ENCODE data around the gene ARRDC5. TPM values are rescaled to one million over a fixed set of nuclear protein-coding genes. Genes with fewer than 3 reads are reported as not detected.
A peak's percentile ranks its signal among the peaks of the same experiment; 100 is the strongest.
"Not testable (repeated sequence)": the region's sequence is repeated elsewhere in the genome, so short reads cannot be mapped to it uniquely, and the experiment has no call there.

The ARRDC5 gene
- 1 to 10 TPM; 7.5 to 8.8 TPM for total RNA-seq

DNA sequence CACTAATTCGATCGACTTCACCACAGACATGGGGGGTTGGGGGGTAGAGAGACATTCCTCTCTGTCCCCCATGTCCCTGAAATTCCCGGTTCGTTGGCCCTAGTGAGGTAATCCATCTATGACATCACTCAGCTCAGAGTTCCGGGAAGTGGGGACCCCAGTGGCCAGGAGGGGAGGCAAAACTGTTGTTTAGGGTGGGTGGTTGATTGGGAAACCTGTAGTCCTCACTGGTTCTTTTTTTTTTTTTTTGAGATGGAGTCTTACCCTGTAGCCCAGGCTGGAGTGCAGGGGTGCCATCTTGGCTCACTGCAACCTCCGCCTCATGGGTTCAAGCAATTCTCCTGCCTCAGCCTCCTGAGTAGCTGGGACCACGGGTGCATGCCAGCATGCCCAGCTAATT, at the start of gene ARRDC5:
ARRDC5 (minus strand) TSS at position 101 of the 400 bp plus-strand sequence; CDS start at position 30, 71 bp downstream.
- no peak for DNase-seq
- no peak for ATAC-seq (ENCODE audit: low read depth)
- Mint-ChIP-seq H3K4me1 (no peaks in the 10 kb centered on the region), H3K9me3 (no peaks in the 10 kb centered on the region), H3K27ac (no peak within 1 kb of the TSS), H3K4me3 (no peak within 1 kb of the TSS), H3K36me3 (peaks cover 1% of the 10 kb centered on the region), H3K27me3 (no peaks in the 10 kb centered on the region)
- POLR2A ChIA-PET: no interaction called here

DNA sequence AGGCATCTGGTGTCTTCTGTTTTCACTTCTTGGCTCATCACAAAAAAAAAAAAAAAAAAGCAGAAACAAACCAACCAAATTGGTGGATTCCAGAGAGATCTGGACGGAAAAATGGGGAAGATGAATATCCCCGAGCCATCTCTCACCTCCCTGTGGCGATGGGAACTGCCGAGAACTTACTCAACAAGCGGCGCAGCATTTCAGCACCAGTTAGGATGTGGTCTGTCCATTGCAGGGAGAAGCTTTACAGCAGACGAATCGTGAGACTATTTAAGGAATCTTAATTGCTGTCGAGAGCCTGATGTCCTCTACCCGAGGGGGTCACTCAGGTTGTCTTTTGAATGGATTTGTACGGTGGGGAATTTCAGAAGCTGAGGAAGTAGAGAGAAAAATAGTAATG, 49.0 kb upstream of the ARRDC5 start:
- POLR2A ChIA-PET: no interaction called here
- DNase-seq (no peak), ATAC-seq (ENCODE audit: low read depth) (no peak)
- peaks cover 34% of the 10 kb centered on the region for H3K36me3 Mint-ChIP-seq
- H3K27me3 Mint-ChIP-seq: no peaks in the 10 kb centered on the region
- H3K9me3 Mint-ChIP-seq: no peaks in the 10 kb centered on the region
- H3K4me3 Mint-ChIP-seq: no peak overlapping the region
- H3K27ac Mint-ChIP-seq: no peak overlapping the region
- H3K4me1 Mint-ChIP-seq: no peaks in the 10 kb centered on the region

DNA sequence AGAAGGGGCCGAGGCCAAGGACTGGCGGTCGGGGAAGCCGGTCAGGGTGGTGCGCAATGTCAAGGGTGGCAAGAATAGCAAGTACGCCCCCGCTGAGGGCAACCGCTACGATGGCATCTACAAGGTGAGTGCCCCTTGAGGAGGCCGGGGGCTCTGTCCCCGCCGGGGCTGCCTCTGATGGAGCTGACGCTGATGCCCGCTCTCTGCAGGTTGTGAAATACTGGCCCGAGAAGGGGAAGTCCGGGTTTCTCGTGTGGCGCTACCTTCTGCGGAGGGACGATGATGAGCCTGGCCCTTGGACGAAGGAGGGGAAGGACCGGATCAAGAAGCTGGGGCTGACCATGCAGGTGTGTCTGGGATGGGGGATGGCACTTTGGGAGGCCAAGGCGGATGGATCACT, 48.0 kb upstream of the ARRDC5 start:
- H3K9me3 Mint-ChIP-seq; H3K27me3 Mint-ChIP-seq; H3K4me3 Mint-ChIP-seq; ATAC-seq (ENCODE audit: low read depth); POLR2A ChIA-PET; H3K4me1 Mint-ChIP-seq; H3K27ac Mint-ChIP-seq; DNase-seq: not testable (repeated sequence)
- H3K36me3 Mint-ChIP-seq: peaks cover 38% of the 10 kb centered on the region

DNA sequence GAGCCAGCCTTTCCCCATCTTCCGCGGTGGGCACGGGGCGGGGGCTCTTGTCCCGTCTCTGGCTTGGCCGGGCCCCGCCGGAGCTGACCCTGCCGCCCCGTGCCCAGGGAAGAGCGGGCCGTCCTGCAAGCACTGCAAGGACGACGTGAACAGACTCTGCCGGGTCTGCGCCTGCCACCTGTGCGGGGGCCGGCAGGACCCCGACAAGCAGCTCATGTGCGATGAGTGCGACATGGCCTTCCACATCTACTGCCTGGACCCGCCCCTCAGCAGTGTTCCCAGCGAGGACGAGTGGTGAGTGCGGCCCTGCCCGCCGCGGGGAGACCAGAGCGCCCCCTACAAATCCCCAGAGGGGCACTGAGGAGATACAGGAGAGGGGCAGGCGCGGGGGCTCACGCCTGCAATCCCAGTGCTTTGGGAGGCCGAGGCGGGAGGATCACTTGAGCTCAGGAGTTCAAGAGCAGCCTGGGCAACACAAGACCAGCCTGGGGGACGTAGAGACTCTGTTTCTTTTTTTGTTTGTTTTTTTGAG, 39.0 kb upstream of the ARRDC5 start:
- POLR2A ChIA-PET; ATAC-seq (ENCODE audit: low read depth); H3K27ac Mint-ChIP-seq; H3K27me3 Mint-ChIP-seq; H3K4me1 Mint-ChIP-seq; H3K4me3 Mint-ChIP-seq; DNase-seq; H3K9me3 Mint-ChIP-seq: not testable (repeated sequence)
- peaks cover 20% of the 10 kb centered on the region for H3K36me3 Mint-ChIP-seq

DNA sequence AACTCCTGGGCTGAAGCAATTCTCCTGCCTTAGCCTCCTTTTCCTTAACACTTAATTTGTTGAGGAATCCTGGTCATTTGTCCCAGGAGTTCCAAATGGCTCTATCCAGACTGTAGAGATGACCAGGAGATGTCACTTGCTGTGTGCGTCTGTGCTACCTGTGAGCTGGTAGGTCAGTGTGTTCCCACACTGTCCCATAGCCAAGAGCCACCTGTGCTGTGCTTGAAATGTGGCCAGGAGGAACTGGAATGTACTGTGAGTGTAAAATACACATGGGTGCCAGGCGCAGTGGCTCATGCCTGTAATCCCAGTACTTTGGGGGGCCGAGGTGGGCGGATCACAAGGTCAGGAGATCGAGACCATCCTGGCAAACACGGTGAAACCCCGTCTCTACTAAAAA, 36.8 kb upstream of the ARRDC5 start:
- ATAC-seq (ENCODE audit: low read depth): no peak
- DNase-seq: no peak
- peaks cover 27% of the 10 kb centered on the region for H3K36me3 Mint-ChIP-seq
- no peak overlapping the region for H3K27ac Mint-ChIP-seq
- POLR2A ChIA-PET: no interaction called here
- H3K27me3 Mint-ChIP-seq: no peaks in the 10 kb centered on the region
- H3K4me1 Mint-ChIP-seq: peaks cover 5% of the 10 kb centered on the region
- H3K4me3 Mint-ChIP-seq: no peak overlapping the region
- no peaks in the 10 kb centered on the region for H3K9me3 Mint-ChIP-seq

DNA sequence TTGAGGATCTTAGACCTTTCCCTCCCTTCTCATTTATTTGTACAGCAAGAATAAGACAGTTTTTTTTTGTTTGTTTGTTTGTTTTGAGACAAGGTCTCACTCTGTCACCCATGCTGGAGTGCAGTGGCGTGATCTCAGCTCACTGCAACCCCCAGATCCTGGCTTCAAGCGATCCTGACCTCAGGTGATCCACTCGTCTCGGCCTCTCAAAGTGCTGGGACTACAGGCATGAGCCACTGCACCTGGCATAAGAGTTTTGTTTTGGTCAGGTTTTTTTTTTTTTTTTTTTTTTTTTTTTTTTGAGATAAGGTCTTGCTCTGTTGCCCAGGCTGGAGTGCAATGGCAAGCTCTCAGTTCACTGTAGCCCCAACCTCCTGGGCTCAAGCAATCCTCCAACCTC, 35.8 kb upstream of the ARRDC5 start:
- not testable (repeated sequence) for ATAC-seq (ENCODE audit: low read depth); H3K27ac Mint-ChIP-seq
- H3K36me3 Mint-ChIP-seq: peaks cover 28% of the 10 kb centered on the region

DNA sequence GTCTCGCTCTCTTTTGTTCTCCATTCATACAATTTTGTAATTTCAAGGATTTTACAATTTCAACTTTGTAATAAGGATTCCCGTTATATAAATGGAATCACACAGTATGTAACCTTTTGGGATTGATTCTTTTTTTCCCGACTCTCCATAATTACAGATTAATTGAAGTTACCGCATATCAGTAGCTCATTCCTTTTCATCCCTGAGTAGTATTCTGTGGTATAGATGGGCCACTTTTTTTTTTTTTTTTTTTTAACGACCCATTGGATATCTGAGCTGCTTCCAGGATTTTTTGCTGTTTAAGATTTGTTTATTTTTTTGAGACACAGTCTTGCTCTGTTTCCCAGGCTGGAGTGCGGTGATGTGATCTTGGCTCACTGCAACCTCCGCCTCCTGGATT, 34.4 kb upstream of the ARRDC5 start:
- H3K4me1 Mint-ChIP-seq: peaks cover 7% of the 10 kb centered on the region
- no peaks in the 10 kb centered on the region for H3K9me3 Mint-ChIP-seq
- H3K36me3 Mint-ChIP-seq: peaks cover 34% of the 10 kb centered on the region
- no peaks in the 10 kb centered on the region for H3K27me3 Mint-ChIP-seq
- H3K27ac Mint-ChIP-seq: no peak overlapping the region
- ATAC-seq (ENCODE audit: low read depth) (no peak), DNase-seq (no peak)
- H3K4me3 Mint-ChIP-seq: no peak overlapping the region
- POLR2A ChIA-PET: interaction anchor here (0.6 kb wide), 1 partner anchor 22 kb away, joined by 3 read pairs; no protein-coding TSS in a partner anchor

More for the DNA sequence above, 35.8 kb upstream of the ARRDC5 start:
- POLR2A ChIA-PET: interaction anchor here (0.7 to 1.3 kb wide), 2 partner anchors 30 to 65 kb away, joined by 6 to 7 read pairs; partner anchors contain the start of gene KDM4B
- not testable (repeated sequence) for H3K27me3 Mint-ChIP-seq, H3K4me3 Mint-ChIP-seq, H3K4me1 Mint-ChIP-seq, DNase-seq, H3K9me3 Mint-ChIP-seq

DNA sequence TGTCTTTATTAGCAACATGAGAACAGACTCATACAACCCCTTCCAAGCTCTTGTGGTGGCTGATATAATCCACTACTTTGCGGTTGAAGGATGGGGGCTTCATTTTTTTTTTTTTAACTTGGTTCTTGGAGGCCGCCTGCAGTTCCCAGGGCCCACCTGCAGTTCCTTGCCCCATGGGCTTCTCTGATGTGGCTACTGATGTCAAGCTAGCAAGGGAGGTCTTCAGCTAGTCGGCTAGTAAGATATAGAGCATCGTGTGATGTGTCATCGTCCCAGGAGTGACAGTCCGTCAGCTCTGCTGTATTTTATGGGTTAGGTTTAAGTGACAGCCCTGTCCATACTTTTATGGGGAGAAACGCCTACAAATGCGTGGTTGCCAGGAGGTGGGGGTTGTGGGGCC, 32.7 kb upstream of the ARRDC5 start:
- ATAC-seq (ENCODE audit: low read depth): no peak
- H3K27ac Mint-ChIP-seq: no peak overlapping the region
- no peaks in the 10 kb centered on the region for H3K27me3 Mint-ChIP-seq
- no peak for DNase-seq
- POLR2A ChIA-PET: no interaction called here
- H3K4me1 Mint-ChIP-seq: peaks cover 7% of the 10 kb centered on the region
- peaks cover 38% of the 10 kb centered on the region for H3K36me3 Mint-ChIP-seq
- H3K4me3 Mint-ChIP-seq: no peak overlapping the region
- no peaks in the 10 kb centered on the region for H3K9me3 Mint-ChIP-seq

DNA sequence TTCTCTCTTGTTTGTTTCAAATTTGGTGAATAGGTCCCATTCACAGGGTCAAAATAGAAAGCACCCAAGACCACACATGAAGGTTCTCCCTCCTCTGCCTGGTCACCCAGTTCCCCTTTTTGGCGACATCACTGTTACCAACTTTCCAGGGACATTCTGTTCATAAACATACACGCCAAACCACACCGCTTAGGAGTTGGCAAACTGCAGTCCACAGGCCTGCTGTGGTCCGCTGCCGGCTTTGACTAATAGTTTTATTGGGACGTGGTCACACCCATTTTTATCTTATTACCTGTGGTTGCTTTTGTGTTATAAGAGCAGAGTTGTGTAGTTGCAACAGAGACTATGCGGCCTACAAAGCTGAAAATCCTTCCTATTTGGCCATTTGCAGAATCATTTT, 30.8 kb upstream of the ARRDC5 start:
- ATAC-seq (ENCODE audit: low read depth) (no peak), DNase-seq (no peak)
- Mint-ChIP-seq H3K9me3 (no peaks in the 10 kb centered on the region), H3K4me1 (peaks cover 5% of the 10 kb centered on the region), H3K27ac (no peak overlapping the region), H3K27me3 (no peaks in the 10 kb centered on the region), H3K36me3 (peaks cover 31% of the 10 kb centered on the region), H3K4me3 (no peak overlapping the region)
- POLR2A ChIA-PET: no interaction called here

DNA sequence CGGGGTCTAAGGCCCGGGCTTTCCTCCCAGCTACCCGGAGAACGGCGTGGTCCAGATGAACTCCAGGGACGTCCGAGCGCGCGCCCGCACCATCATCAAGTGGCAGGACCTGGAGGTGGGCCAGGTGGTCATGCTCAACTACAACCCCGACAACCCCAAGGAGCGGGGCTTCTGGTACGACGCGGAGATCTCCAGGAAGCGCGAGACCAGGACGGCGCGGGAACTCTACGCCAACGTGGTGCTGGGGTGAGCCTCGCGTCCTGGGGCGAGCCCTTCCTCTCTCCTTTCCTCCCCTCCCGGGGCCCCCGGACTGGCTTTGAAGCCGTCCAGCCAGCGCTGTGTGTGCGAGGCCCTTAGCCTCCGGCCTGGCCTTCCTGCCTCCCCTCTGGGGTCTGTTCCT, 30.0 kb upstream of the ARRDC5 start:
- Mint-ChIP-seq H3K36me3 (peaks cover 31% of the 10 kb centered on the region), H3K4me3 (no peak overlapping the region), H3K4me1 (peaks cover 5% of the 10 kb centered on the region), H3K9me3 (no peaks in the 10 kb centered on the region), H3K27me3 (no peaks in the 10 kb centered on the region), H3K27ac (no peak overlapping the region)
- POLR2A ChIA-PET: no interaction called here
- DNase-seq: no peak
- ATAC-seq (ENCODE audit: low read depth): no peak

DNA sequence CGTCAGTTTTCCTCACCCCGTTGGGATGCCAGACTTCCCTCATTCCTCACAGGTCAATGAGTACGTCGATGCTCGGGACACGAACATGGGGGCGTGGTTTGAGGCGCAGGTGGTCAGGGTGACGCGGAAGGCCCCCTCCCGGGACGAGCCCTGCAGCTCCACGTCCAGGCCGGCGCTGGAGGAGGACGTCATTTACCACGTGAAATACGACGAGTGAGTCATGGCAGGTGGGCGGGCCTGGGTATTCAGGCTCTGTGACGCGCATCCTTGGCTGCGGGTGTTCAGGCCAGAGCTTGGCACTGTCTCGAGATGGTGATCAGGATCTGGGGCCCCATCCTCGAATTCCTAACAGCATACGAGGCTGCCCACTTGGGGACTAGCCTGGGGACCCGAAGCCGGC, 28.0 kb upstream of the ARRDC5 start:
- no peaks in the 10 kb centered on the region for H3K9me3 Mint-ChIP-seq
- no peak overlapping the region for H3K27ac Mint-ChIP-seq
- no peak for DNase-seq
- ATAC-seq (ENCODE audit: low read depth): no peak
- peaks cover 25% of the 10 kb centered on the region for H3K36me3 Mint-ChIP-seq
- POLR2A ChIA-PET: no interaction called here
- peaks cover 5% of the 10 kb centered on the region for H3K4me1 Mint-ChIP-seq
- H3K4me3 Mint-ChIP-seq: no peak overlapping the region
- no peaks in the 10 kb centered on the region for H3K27me3 Mint-ChIP-seq

DNA sequence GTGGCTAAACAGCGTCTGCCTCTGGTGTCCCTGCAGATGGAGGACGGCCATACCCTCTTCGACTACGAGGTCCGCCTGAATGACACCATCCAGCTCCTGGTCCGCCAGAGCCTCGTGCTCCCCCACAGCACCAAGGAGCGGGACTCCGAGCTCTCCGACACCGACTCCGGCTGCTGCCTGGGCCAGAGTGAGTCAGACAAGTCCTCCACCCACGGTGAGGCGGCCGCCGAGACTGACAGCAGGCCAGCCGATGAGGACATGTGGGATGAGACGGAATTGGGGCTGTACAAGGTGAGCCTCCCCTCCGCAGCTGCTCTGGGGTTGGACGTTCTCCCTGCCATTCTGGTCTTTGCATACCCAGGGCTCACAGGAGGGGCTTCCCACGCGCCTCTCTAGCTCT, 26.5 kb upstream of the ARRDC5 start:
- H3K4me1 Mint-ChIP-seq: no peaks in the 10 kb centered on the region
- POLR2A ChIA-PET: interaction anchor here (0.6 to 1.8 kb wide), 3 partner anchors 11 to 19 kb away, joined by 4 to 5 read pairs (median 5); no protein-coding TSS in a partner anchor
- no peak overlapping the region for H3K4me3 Mint-ChIP-seq
- DNase-seq (no peak), ATAC-seq (ENCODE audit: low read depth) (no peak)
- H3K27me3 Mint-ChIP-seq: no peaks in the 10 kb centered on the region
- no peak overlapping the region for H3K27ac Mint-ChIP-seq
- H3K9me3 Mint-ChIP-seq: no peaks in the 10 kb centered on the region
- peaks cover 18% of the 10 kb centered on the region for H3K36me3 Mint-ChIP-seq

DNA sequence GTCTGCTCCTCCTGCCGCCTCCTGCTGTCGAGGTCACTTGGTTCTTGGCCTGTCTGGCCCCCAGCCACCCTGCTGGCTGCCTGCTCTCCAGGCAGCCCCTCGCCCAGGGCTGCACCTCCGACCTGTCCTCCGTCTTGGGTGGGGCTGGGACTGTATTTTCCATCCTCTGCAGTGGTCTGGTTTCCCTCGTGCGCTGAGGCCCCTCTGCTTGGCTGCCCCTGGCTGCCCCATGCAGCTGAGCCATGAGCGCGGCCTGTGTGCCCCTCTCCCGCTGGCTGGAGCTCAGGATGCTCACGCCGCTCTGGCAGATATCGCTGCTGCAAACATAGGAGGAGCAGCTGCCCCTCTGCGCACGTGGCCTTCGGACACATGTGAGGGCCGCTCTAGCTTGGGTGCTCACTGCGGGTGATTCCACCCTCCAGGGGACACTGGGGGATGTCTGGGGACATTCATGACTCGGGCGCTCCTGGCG, 20.6 kb upstream of the ARRDC5 start:
- POLR2A ChIA-PET: no interaction called here
- H3K27me3 Mint-ChIP-seq: no peaks in the 10 kb centered on the region
- peaks cover 1% of the 10 kb centered on the region for H3K4me1 Mint-ChIP-seq
- ATAC-seq (ENCODE audit: low read depth) (no peak), DNase-seq (no peak)
- no peak overlapping the region for H3K27ac Mint-ChIP-seq
- H3K36me3 Mint-ChIP-seq: peaks cover 19% of the 10 kb centered on the region
- H3K4me3 Mint-ChIP-seq: no peak overlapping the region
- H3K9me3 Mint-ChIP-seq: no peaks in the 10 kb centered on the region

DNA sequence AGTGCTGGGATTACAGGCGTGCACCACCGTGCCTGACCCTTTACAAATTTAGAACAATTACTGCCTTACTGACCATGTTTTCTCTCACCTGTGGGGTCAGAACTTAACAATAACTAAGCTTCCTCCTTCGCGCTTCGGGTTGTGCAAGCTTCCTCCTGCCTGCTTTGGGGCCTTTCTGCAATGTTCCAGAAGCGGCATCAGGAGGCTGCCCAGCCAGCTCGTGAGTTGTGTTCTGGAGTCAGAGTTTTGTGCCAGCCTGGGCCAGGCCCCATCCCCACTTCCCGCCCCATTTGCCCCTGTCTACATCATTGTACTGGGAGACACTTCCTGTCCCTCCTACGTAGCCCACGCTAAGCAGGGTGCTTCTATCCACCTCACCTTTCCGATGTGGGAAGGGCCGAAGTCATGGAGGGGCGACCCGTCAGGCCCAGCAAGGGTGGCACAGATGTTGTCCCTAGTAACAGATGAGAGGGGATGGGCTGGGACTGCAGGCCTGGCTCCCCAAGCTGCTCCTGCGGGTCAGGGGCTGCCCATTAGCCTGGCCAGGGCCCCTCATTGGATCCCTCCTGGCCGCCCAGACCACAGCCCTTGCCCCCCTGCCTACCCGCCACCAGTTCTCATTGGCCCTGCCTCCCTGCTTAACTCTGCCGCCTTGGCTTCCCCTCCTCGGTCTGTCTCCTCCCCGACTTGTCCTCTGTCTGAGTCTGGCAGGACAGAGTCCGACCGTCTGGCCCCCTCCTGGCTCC, 20.0 kb upstream of the ARRDC5 start:
- no peak overlapping the region for H3K4me3 Mint-ChIP-seq
- H3K27me3 Mint-ChIP-seq: no peaks in the 10 kb centered on the region
- DNase-seq (no peak), ATAC-seq (ENCODE audit: low read depth) (no peak)
- H3K27ac Mint-ChIP-seq: peak overlapping the region; percentile 51
- H3K36me3 Mint-ChIP-seq: peaks cover 22% of the 10 kb centered on the region
- no peaks in the 10 kb centered on the region for H3K9me3 Mint-ChIP-seq
- POLR2A ChIA-PET: no interaction called here
- peaks cover 3% of the 10 kb centered on the region for H3K4me1 Mint-ChIP-seq

Data from activated naive CD8-positive, alpha-beta T cell treated with anti-CD3 and anti-CD28 coated beads, Interleukin-2, amount 10 ng/mL, durations not matched to agents 7 days and 5 days (primary cell).